Ascending aorta (tissue), 2 donors: ENCODE measurements around the gene CLDN7. TPM values are rescaled to one million over a fixed set of nuclear protein-coding genes. Genes with fewer than 3 reads are reported as not detected.
A peak's percentile ranks its signal among the peaks of the same experiment; 100 is the strongest.

Source experiments
- DNase-seq, 2 donors: peaks; one replicate each; pipeline ENCODE4 v3.0.0-alpha.2; 2019; ENCODE audit warnings: low spot score in 2 of 2
- H3K27ac ChIP-seq, 2 donors: fragments of 200-600 bp; sonication (generic); one replicate each; pipeline ENCODE4 v1.5.1; 2016 to 2017; ENCODE audit warnings: mild to moderate bottlenecking in 1 of 2
- H3K27me3 ChIP-seq: fragments of 200-600 bp; sonication (generic); one replicate; pipeline ENCODE4 v1.5.1; 2017
- H3K36me3 ChIP-seq, 2 donors: fragments of 200-600 bp; sonication (generic); one replicate each; pipeline ENCODE4 v1.5.1; 2016
- H3K4me1 ChIP-seq, 2 donors: fragments of 200-600 bp; sonication (generic); one replicate each; pipeline ENCODE4 v1.5.1; 2016 to 2017; ENCODE audit warnings: mild to moderate bottlenecking in 1 of 2
- H3K4me3 ChIP-seq, 2 donors: fragments of 200-600 bp; sonication (generic); one replicate each; pipeline ENCODE4 v1.5.1; 2016 to 2017; ENCODE audit warnings: mild to moderate bottlenecking in 1 of 2
- H3K9me3 ChIP-seq, 2 donors: fragments of 200-600 bp; sonication (generic); one replicate each; pipeline ENCODE4 v1.5.1; 2016
- CTCF ChIP-seq, 3 experiments: fragments of 200-600 bp in 2 of 3; fragments of 450-650 bp in 1 of 3; sonication (generic) in 2 of 3; IDR thresholded peaks; one replicate each; pipeline ENCODE4 v1.5.1; 2016 to 2019; ENCODE audit warnings: antibody characterized with exemption in 3 of 3, mild to moderate bottlenecking in 1 of 3, moderate library complexity in 1 of 3
- intact Hi-C: fragments of 100-400 bp; cut with DNase I; formaldehyde crosslinking; loops from one replicate; pipeline ENCODE4 v1.15.1; 2023
- total RNA-seq: library from RNA; depleted of rRNA; stranded (reverse); fragments of >200 nt; gene quantifications from one replicate; pipeline ENCODE4 v1.1.0, GENCODE V29; 2016

Gene CLDN7
- total RNA-seq, 1 donor from 2014 or later: not detected

- H3K36me3 ChIP-seq: peaks cover 70 to 71% of the 10 kb centered on the region in 2 donors
- no peaks in the 10 kb centered on the region for H3K27me3 ChIP-seq
- no peak overlapping the region for H3K4me3 ChIP-seq
- no peak overlapping the region for H3K27ac ChIP-seq
- DNase-seq: no peak
- intact Hi-C loops: no loop called here
- TF ChIP-seq CTCF (IDR thresholded peaks at IDR 0.05): no peak
- H3K9me3 ChIP-seq: no peaks in the 10 kb centered on the region
- H3K4me1 ChIP-seq: peaks cover 2 to 16% of the 10 kb centered on the region in 2 donors
Measured at GRCh38 chr17:7224110-7224509, 38.2 kb downstream of the CLDN7 start.

GRCh38 chr17:7223375-7223774 is 38.9 kb downstream of the CLDN7 start:
- DNase-seq: no peak
- no peak overlapping the region for H3K4me3 ChIP-seq
- H3K4me1 ChIP-seq: peaks cover 2 to 21% of the 10 kb centered on the region in 2 donors
- no peak overlapping the region for H3K27ac ChIP-seq
- H3K27me3 ChIP-seq: no peaks in the 10 kb centered on the region
- TF ChIP-seq CTCF (IDR thresholded peaks at IDR 0.05): no peak
- intact Hi-C loops: no loop called here
- H3K9me3 ChIP-seq: no peaks in the 10 kb centered on the region
- H3K36me3 ChIP-seq: peaks cover 64% of the 10 kb centered on the region in 2 donors

GRCh38 chr17:7222972-7223292 is 39.3 kb downstream of the CLDN7 start:
- peaks cover 4 to 25% of the 10 kb centered on the region in 2 donors for H3K4me1 ChIP-seq
- no peaks in the 10 kb centered on the region for H3K27me3 ChIP-seq
- no peak overlapping the region for H3K27ac ChIP-seq
- no peaks in the 10 kb centered on the region for H3K9me3 ChIP-seq
- no peak for DNase-seq
- no peak for TF ChIP-seq CTCF (IDR thresholded peaks at IDR 0.05)
- no peak overlapping the region for H3K4me3 ChIP-seq
- H3K36me3 ChIP-seq: peaks cover 59 to 60% of the 10 kb centered on the region in 2 donors
- intact Hi-C loops: no loop called here

- intact Hi-C loops: no loop called here
- Histone ChIP-seq H3K27me3 (no peaks in the 10 kb centered on the region), H3K4me3 (no peak overlapping the region), H3K9me3 (no peaks in the 10 kb centered on the region), H3K4me1 (peaks cover 7 to 27% of the 10 kb centered on the region in 2 donors), H3K36me3 (peaks cover 54% of the 10 kb centered on the region in 2 donors), H3K27ac (no peak overlapping the region)
- DNase-seq: no peak
- no peak for TF ChIP-seq CTCF (IDR thresholded peaks at IDR 0.05)
Measured at GRCh38 chr17:7222093-7222971, 39.9 kb downstream of the CLDN7 start.

GRCh38 chr17:7221278-7222092 is 40.8 kb downstream of the CLDN7 start:
- no peak for TF ChIP-seq CTCF (IDR thresholded peaks at IDR 0.05)
- peak overlapping the region in 1 of 2 donors; percentile 98 for H3K4me3 ChIP-seq
- intact Hi-C loops: no loop called here
- H3K4me1 ChIP-seq: peaks cover 13 to 30% of the 10 kb centered on the region in 2 donors
- H3K36me3 ChIP-seq: peaks cover 46% of the 10 kb centered on the region in 2 donors
- H3K9me3 ChIP-seq: no peaks in the 10 kb centered on the region
- no peaks in the 10 kb centered on the region for H3K27me3 ChIP-seq
- DNase-seq: no peak
- peak overlapping the region; percentile 96 to 100 for H3K27ac ChIP-seq
